Measurements from ENCODE around the gene GPRIN3.

DNA sequence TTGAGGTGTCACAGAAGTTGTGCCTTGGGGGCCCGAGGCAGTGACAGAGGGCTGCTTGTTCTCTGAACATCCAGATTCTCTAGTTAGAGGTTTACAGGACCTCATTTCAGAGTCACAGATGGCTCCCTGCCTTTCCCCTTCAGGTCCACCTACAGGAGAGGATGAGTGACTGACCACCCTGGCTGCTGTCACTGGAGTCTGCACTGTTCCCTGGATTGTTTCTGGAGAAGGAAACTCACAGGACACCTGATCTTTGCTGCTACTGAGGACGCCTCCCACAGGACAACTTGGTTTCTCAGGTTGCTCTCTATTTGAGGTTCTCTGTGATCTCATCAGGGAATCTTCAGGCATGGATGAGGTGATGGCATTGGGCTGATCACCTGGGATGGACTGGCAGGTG is 58.3 kb downstream of the GPRIN3 start:
- TF ChIP-seq, protein P1, sequence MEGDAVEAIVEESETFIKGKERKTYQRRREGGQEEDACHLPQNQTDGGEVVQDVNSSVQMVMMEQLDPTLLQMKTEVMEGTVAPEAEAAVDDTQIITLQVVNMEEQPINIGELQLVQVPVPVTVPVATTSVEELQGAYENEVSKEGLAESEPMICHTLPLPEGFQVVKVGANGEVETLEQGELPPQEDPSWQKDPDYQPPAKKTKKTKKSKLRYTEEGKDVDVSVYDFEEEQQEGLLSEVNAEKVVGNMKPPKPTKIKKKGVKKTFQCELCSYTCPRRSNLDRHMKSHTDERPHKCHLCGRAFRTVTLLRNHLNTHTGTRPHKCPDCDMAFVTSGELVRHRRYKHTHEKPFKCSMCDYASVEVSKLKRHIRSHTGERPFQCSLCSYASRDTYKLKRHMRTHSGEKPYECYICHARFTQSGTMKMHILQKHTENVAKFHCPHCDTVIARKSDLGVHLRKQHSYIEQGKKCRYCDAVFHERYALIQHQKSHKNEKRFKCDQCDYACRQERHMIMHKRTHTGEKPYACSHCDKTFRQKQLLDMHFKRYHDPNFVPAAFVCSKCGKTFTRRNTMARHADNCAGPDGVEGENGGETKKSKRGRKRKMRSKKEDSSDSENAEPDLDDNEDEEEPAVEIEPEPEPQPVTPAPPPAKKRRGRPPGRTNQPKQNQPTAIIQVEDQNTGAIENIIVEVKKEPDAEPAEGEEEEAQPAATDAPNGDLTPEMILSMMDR (conservative IDR thresholded peaks at IDR 0.05; ENCODE audit: low read length), result no peak
- TF ChIP-seq EZH2phosphoT487 (IDR thresholded peaks at IDR 0.05; ENCODE audit: borderline replicate concordance), result no peak

All from Loucy (cell line).